ENCODE data around the gene EPAS1. TPM values are rescaled to one million over a fixed set of nuclear protein-coding genes. Genes with fewer than 3 reads are reported as not detected.
A peak's percentile ranks its signal among the peaks of the same experiment; 100 is the strongest.

Gene EPAS1
- total RNA-seq, 1 experiment from 2014 or later, result 127 TPM

- Histone ChIP-seq H3F3A (ENCODE audit: insufficient read depth, low read depth) (peaks cover 48% of the 10 kb centered on the region), H3K9me3 (ENCODE audit: insufficient read depth, low read depth) (no peaks in the 10 kb centered on the region), H3K27ac (peak overlapping the region; percentile 76; the same call in 1 of the 2 replicates), H3K4me1 (replicated peaks; ENCODE audit: insufficient read depth) (peaks cover 77% of the 10 kb centered on the region), H3K9me2 (ENCODE audit: insufficient read depth) (no peaks in the 10 kb centered on the region), H3K79me2 (ENCODE audit: low read depth) (peaks cover 94% of the 10 kb centered on the region), H3K4me2 (peak overlapping the region; percentile 66; the same call in 1 of the 2 replicates), H3K4me3 (no peak overlapping the region), H3K36me3 (ENCODE audit: low read depth) (peaks cover 10% of the 10 kb centered on the region), H4K20me1 (ENCODE audit: insufficient read depth) (peaks cover 17% of the 10 kb centered on the region), H3K27me3 (ENCODE audit: insufficient read depth, low read depth) (no peaks in the 10 kb centered on the region), H2AFZ (no peak overlapping the region)
- CTCF ChIA-PET, result no interaction called here
- POLR2A ChIA-PET (ENCODE audit: unreplicated experiment), result interaction anchor here (0.6 kb wide), 1 partner anchor 171 kb away, joined by 3 read pairs; no protein-coding TSS in a partner anchor
- BruUV-seq (replicated peaks), result no TSS peak
- no peak for DNase-seq
- intact Hi-C loops (cut with micrococcal nuclease; ENCODE audit: unreplicated experiment), result no loop called here
- TF ChIP-seq CTCF (conservative IDR thresholded peaks at IDR 0.05) (no peak), EZH2 (IDR thresholded peaks at IDR 0.05; ENCODE audit: low read depth) (no peak)
Observed at GRCh38 chr2:46317094-46317486, 19.9 kb downstream of the EPAS1 start.

- peak in 1 of 2 experiments; percentile 63 for DNase-seq
- BruUV-seq (replicated peaks), result no TSS peak
- intact Hi-C loops (cut with micrococcal nuclease; ENCODE audit: unreplicated experiment), result no loop called here
- H3K9me2 ChIP-seq (ENCODE audit: insufficient read depth), result no peaks in the 10 kb centered on the region
- H3K27ac ChIP-seq, result peak overlapping the region; percentile 28; the same call in 1 of the 2 replicates
- no peaks in the 10 kb centered on the region for H3K27me3 ChIP-seq (ENCODE audit: insufficient read depth, low read depth)
- no peak overlapping the region for H3K4me3 ChIP-seq
- peaks cover 10% of the 10 kb centered on the region for H3K36me3 ChIP-seq (ENCODE audit: low read depth)
- ChIA-PET POLR2A (ENCODE audit: unreplicated experiment) (interaction anchor here (0.6 to 0.7 kb wide), 4 partner anchors 11 to 740 kb away, joined by 3 to 4 read pairs (median 3); no protein-coding TSS in a partner anchor), CTCF (interaction anchor here (0.6 to 0.9 kb wide), 2 partner anchors 9 to 256 kb away, joined by 3 to 8 read pairs; no protein-coding TSS in a partner anchor)
- peaks cover 70% of the 10 kb centered on the region for H3K4me1 ChIP-seq (replicated peaks; ENCODE audit: insufficient read depth)
- peaks cover 44% of the 10 kb centered on the region for H3F3A ChIP-seq (ENCODE audit: insufficient read depth, low read depth)
- H3K79me2 ChIP-seq (ENCODE audit: low read depth), result peaks cover 94% of the 10 kb centered on the region
- H2AFZ ChIP-seq, result no peak overlapping the region
- peak overlapping the region; percentile 42 for H3K4me2 ChIP-seq
- peaks cover 27% of the 10 kb centered on the region for H4K20me1 ChIP-seq (ENCODE audit: insufficient read depth)
- TF ChIP-seq EZH2 (IDR thresholded peaks at IDR 0.05; ENCODE audit: low read depth) (no peak), CTCF (conservative IDR thresholded peaks at IDR 0.05) (no peak)
- no peaks in the 10 kb centered on the region for H3K9me3 ChIP-seq (ENCODE audit: insufficient read depth, low read depth)
Observed at GRCh38 chr2:46318579-46319460, 21.6 kb downstream of the EPAS1 start.

GRCh38 chr2:46319711-46320110, 22.5 kb downstream of the EPAS1 start:
- Histone ChIP-seq H3K4me1 (replicated peaks; ENCODE audit: insufficient read depth) (peaks cover 66% of the 10 kb centered on the region), H3K36me3 (ENCODE audit: low read depth) (peaks cover 10% of the 10 kb centered on the region), H3K4me3 (no peak overlapping the region), H4K20me1 (ENCODE audit: insufficient read depth) (peaks cover 27% of the 10 kb centered on the region), H3K79me2 (ENCODE audit: low read depth) (peaks cover 94% of the 10 kb centered on the region), H3K9me2 (ENCODE audit: insufficient read depth) (no peaks in the 10 kb centered on the region), H3F3A (ENCODE audit: insufficient read depth, low read depth) (peaks cover 36% of the 10 kb centered on the region), H3K27ac (peak overlapping the region; percentile 28; the same call in 1 of the 2 replicates), H3K27me3 (ENCODE audit: insufficient read depth, low read depth) (no peaks in the 10 kb centered on the region), H3K9me3 (ENCODE audit: insufficient read depth, low read depth) (no peaks in the 10 kb centered on the region), H3K4me2 (peak overlapping the region; percentile 42), H2AFZ (no peak overlapping the region)
- DNase-seq, result no peak
- no TSS peak for BruUV-seq (replicated peaks)
- intact Hi-C loops (cut with micrococcal nuclease; ENCODE audit: unreplicated experiment), result no loop called here
- ChIA-PET POLR2A (ENCODE audit: unreplicated experiment) (interaction anchor here (0.6 kb wide), 1 partner anchor 31 kb away, joined by 4 read pairs; no protein-coding TSS in a partner anchor), CTCF (interaction anchor here (0.6 to 0.9 kb wide), 2 partner anchors 10 to 442 kb away, joined by 3 read pairs; no protein-coding TSS in a partner anchor)
- no peak for TF ChIP-seq EZH2 (IDR thresholded peaks at IDR 0.05; ENCODE audit: low read depth)
- no peak for TF ChIP-seq CTCF (conservative IDR thresholded peaks at IDR 0.05)

Measured in PC-9 (cell line).